EH (cell line): Measurements from ENCODE around the gene PHF20.
"Not testable (repeated sequence)": the region's sequence is repeated elsewhere in the genome, so short reads cannot be mapped to it uniquely, and the experiment has no call there.

Source experiments
- DNase-seq: peaks from one replicate; pipeline ENCODE4 v3.0.0-alpha.2; 2015; ENCODE audit warnings: low read depth

The PHF20 gene

GRCh38 chr20:35886537-35886936 lies 114.7 kb downstream of the PHF20 start:
- peak; percentile 62 for DNase-seq

- no peak for DNase-seq
Observed at GRCh38 chr20:35887393-35888064, 115.7 kb downstream of the PHF20 start.

GRCh38 chr20:35888657-35889056 lies 116.8 kb downstream of the PHF20 start:
- DNase-seq, result no peak

- DNase-seq, result peak; percentile 84
Observed at GRCh38 chr20:35891375-35891774, 119.6 kb downstream of the PHF20 start.

GRCh38 chr20:35892871-35893270 lies 121.1 kb downstream of the PHF20 start:
- DNase-seq, result no peak

- DNase-seq, result no peak
Observed at GRCh38 chr20:35893942-35894341, 122.1 kb downstream of the PHF20 start.

- DNase-seq, result not testable (repeated sequence)
Observed at GRCh38 chr20:35895516-35895915, 123.7 kb downstream of the PHF20 start.

- DNase-seq, result no peak
Observed at GRCh38 chr20:35899064-35899463, 127.2 kb downstream of the PHF20 start.

- peak; percentile 26 for DNase-seq
Observed at GRCh38 chr20:35901230-35901629, 129.4 kb downstream of the PHF20 start.

GRCh38 chr20:35901678-35902544 lies 130.1 kb downstream of the PHF20 start:
- DNase-seq, result peak; percentile 93

GRCh38 chr20:35902545-35902941 lies 130.7 kb downstream of the PHF20 start:
- DNase-seq, result no peak

GRCh38 chr20:35903843-35904242 lies 132.0 kb downstream of the PHF20 start:
- DNase-seq, result no peak

- DNase-seq, result no peak
Observed at GRCh38 chr20:35904982-35905663, 133.3 kb downstream of the PHF20 start.

- DNase-seq, result no peak
Observed at GRCh38 chr20:35907017-35907701, 135.3 kb downstream of the PHF20 start.

- no peak for DNase-seq
Observed at GRCh38 chr20:35908007-35908406, 136.2 kb downstream of the PHF20 start.

- DNase-seq, result no peak
Observed at GRCh38 chr20:35909176-35909575, 137.4 kb downstream of the PHF20 start.

GRCh38 chr20:35909796-35910195 lies 138.0 kb downstream of the PHF20 start:
- DNase-seq, result no peak

GRCh38 chr20:35910254-35910653 lies 138.4 kb downstream of the PHF20 start:
- DNase-seq, result no peak

- no peak for DNase-seq
Observed at GRCh38 chr20:35912881-35913280, 141.1 kb downstream of the PHF20 start.

GRCh38 chr20:35917077-35917476 lies 145.3 kb downstream of the PHF20 start:
- DNase-seq, result no peak

GRCh38 chr20:35918021-35918420 lies 146.2 kb downstream of the PHF20 start:
- DNase-seq, result no peak

- DNase-seq, result no peak
Observed at GRCh38 chr20:35920523-35920922, 148.7 kb downstream of the PHF20 start.
